ENCODE measurements around the gene COG5.

Gene COG5

DNA sequence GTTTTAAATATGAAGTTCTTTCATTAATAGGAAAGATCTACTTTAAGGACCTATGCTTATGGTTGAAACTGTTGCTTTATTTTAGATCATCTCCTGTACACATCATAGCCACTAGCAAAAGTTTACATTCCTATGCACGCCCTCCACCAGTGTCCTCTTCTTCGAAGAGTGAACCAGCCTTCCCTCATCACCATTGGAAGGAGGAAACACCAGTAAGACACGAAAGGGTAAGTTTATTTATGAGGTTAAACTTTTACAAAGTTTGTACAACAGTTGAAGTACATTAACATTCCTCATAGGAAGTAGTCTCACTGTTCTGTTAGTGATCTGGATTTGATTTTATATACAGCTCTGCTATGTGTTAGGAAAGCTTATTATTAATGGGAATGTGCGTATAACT is 378.0 kb downstream of the COG5 start:
- H2BK12ac ChIP-seq (ENCODE audit: low read length in 2 of 2): no peak overlapping the region
- H3K4ac ChIP-seq (ENCODE audit: low read depth in 1 of 2, low read length in 2 of 2): no peak overlapping the region
- H3K36me3 ChIP-seq (ENCODE audit: control insufficient read depth in 1 of 2, insufficient read depth in 2 of 2, low read depth in 1 of 2, low read length in 2 of 2): peaks cover 5 to 95% of the 10 kb centered on the region in 2 experiments
- H3K4me2 ChIP-seq (ENCODE audit: low read length, poor library complexity, severe bottlenecking): no peak overlapping the region
- peaks cover 15% of the 10 kb centered on the region for H3K79me1 ChIP-seq (replicated peaks; ENCODE audit: low read length, poor library complexity, severe bottlenecking)
- no peaks in the 10 kb centered on the region for H3K27me3 ChIP-seq (ENCODE audit: control insufficient read depth in 1 of 2, insufficient read depth in 1 of 2, low read length in 2 of 2)
- no peak overlapping the region for H3K23ac ChIP-seq (ENCODE audit: low read length in 2 of 2)
- H2AK5ac ChIP-seq (ENCODE audit: low read length, severe bottlenecking): no peak overlapping the region
- no peak overlapping the region for H4K8ac ChIP-seq (ENCODE audit: low read length)
- no peak overlapping the region for H2AFZ ChIP-seq (ENCODE audit: low read depth, low read length)
- H3K4me3 ChIP-seq (ENCODE audit: insufficient read depth in 1 of 2, low read depth in 1 of 2, low read length in 2 of 2): no peak overlapping the region
- H3K14ac ChIP-seq (ENCODE audit: low read length in 2 of 2): no peak overlapping the region
- no peak overlapping the region for H2BK5ac ChIP-seq (ENCODE audit: low read depth, low read length, poor library complexity, severe bottlenecking)
- H4K91ac ChIP-seq (ENCODE audit: low read length): no peak overlapping the region
- H3K18ac ChIP-seq (ENCODE audit: low read depth in 1 of 2, low read length in 2 of 2): no peak overlapping the region
- no peaks in the 10 kb centered on the region for H3K4me1 ChIP-seq (ENCODE audit: control insufficient read depth, insufficient read depth, low read depth, low read length)
- no peak overlapping the region for H3K27ac ChIP-seq (ENCODE audit: low read length, poor library complexity, severe bottlenecking)
- H2BK120ac ChIP-seq (ENCODE audit: low read depth, low read length): no peak overlapping the region
- no peak overlapping the region for H3K9ac ChIP-seq (ENCODE audit: low read length)
- DNase-seq: peak; percentile 66
- no peaks in the 10 kb centered on the region for H3K9me3 ChIP-seq (ENCODE audit: control insufficient read depth, low read length)
- WGBS: 71% methylated on average over 1 of the region's 4 CpGs
- H2BK15ac ChIP-seq (ENCODE audit: low read depth, poor library complexity, severe bottlenecking): no peak overlapping the region

DNA sequence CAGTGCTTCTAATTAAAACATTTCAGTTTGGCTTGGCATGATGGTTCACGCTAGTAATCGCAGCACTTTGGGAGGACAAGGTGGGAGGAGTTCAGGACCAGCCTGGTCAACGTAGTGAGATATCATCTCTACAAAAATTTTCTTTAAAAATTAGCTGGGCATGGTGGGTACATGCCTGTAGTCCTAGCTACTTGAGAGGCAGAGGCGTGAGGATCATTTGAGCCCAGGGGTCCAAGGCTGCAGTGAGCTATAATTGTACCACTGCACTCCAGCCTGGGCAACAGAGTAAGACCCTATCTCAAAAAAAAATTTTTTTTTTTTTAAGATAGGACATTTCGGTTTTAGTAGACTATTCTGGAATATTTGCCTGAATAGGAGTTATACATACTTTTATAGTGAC is 382.5 kb downstream of the COG5 start:
- no peak overlapping the region for H3K4me3 ChIP-seq (ENCODE audit: insufficient read depth in 1 of 2, low read depth in 1 of 2, low read length in 2 of 2)
- no peak overlapping the region for H4K91ac ChIP-seq (ENCODE audit: low read length)
- no peak overlapping the region for H2AFZ ChIP-seq (ENCODE audit: low read depth, low read length)
- H2AK5ac ChIP-seq (ENCODE audit: low read length, severe bottlenecking): no peak overlapping the region
- H3K4me1 ChIP-seq (ENCODE audit: control insufficient read depth, insufficient read depth, low read depth, low read length): peaks cover 3% of the 10 kb centered on the region
- no peak overlapping the region for H2BK15ac ChIP-seq (ENCODE audit: low read depth, poor library complexity, severe bottlenecking)
- no peak overlapping the region for H2BK12ac ChIP-seq (ENCODE audit: low read length in 2 of 2)
- peaks cover 12% of the 10 kb centered on the region for H3K79me1 ChIP-seq (replicated peaks; ENCODE audit: low read length, poor library complexity, severe bottlenecking)
- no peaks in the 10 kb centered on the region for H3K9me3 ChIP-seq (ENCODE audit: control insufficient read depth, low read length)
- no peak overlapping the region for H3K27ac ChIP-seq (ENCODE audit: low read length, poor library complexity, severe bottlenecking)
- no peak overlapping the region for H3K4me2 ChIP-seq (ENCODE audit: low read length, poor library complexity, severe bottlenecking)
- H3K18ac ChIP-seq (ENCODE audit: low read depth in 1 of 2, low read length in 2 of 2): no peak overlapping the region
- DNase-seq: no peak
- no peak overlapping the region for H3K23ac ChIP-seq (ENCODE audit: low read length in 2 of 2)
- no peak overlapping the region for H3K9ac ChIP-seq (ENCODE audit: low read length)
- WGBS: 98% methylated on average over 4 of the region's 5 CpGs
- no peak overlapping the region for H3K14ac ChIP-seq (ENCODE audit: low read length in 2 of 2)
- H4K8ac ChIP-seq (ENCODE audit: low read length): no peak overlapping the region
- no peak overlapping the region for H2BK5ac ChIP-seq (ENCODE audit: low read depth, low read length, poor library complexity, severe bottlenecking)
- H3K27me3 ChIP-seq (ENCODE audit: control insufficient read depth in 1 of 2, insufficient read depth in 1 of 2, low read length in 2 of 2): no peaks in the 10 kb centered on the region
- no peak overlapping the region for H2BK120ac ChIP-seq (ENCODE audit: low read depth, low read length)
- peaks cover 0 to 63% of the 10 kb centered on the region in 2 experiments for H3K36me3 ChIP-seq (ENCODE audit: control insufficient read depth in 1 of 2, insufficient read depth in 2 of 2, low read depth in 1 of 2, low read length in 2 of 2)
- H3K4ac ChIP-seq (ENCODE audit: low read depth in 1 of 2, low read length in 2 of 2): no peak overlapping the region

DNA sequence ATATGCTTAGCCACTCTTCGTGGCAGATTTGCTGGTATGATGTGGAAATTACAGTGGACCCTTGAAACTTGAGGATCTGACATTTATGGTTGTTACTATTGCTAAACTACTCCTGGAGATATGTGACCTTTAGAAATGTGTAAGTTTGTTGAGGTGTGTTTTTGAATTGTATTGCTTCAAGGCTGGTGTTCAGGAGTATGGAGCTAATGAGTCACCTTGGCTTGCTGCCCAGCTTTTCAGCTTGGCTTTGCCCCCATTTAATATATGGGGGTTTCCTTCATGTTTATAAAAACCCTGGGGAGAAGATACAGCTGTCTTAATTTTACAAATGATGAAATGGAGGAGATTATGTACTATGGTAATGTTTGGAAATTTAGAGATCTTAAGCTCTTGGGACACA is 383.3 kb downstream of the COG5 start:
- no peaks in the 10 kb centered on the region for H3K9me3 ChIP-seq (ENCODE audit: control insufficient read depth, low read length)
- peak; percentile 81 for DNase-seq
- no peak overlapping the region for H2BK15ac ChIP-seq (ENCODE audit: low read depth, poor library complexity, severe bottlenecking)
- H4K8ac ChIP-seq (ENCODE audit: low read length): no peak overlapping the region
- no peak overlapping the region for H2AK5ac ChIP-seq (ENCODE audit: low read length, severe bottlenecking)
- H2BK5ac ChIP-seq (ENCODE audit: low read depth, low read length, poor library complexity, severe bottlenecking): no peak overlapping the region
- no peak overlapping the region for H2AFZ ChIP-seq (ENCODE audit: low read depth, low read length)
- H4K91ac ChIP-seq (ENCODE audit: low read length): no peak overlapping the region
- no peak overlapping the region for H3K4ac ChIP-seq (ENCODE audit: low read depth in 1 of 2, low read length in 2 of 2)
- no peak overlapping the region for H3K27ac ChIP-seq (ENCODE audit: low read length, poor library complexity, severe bottlenecking)
- no peak overlapping the region for H3K4me2 ChIP-seq (ENCODE audit: low read length, poor library complexity, severe bottlenecking)
- H3K9ac ChIP-seq (ENCODE audit: low read length): no peak overlapping the region
- no peaks in the 10 kb centered on the region for H3K27me3 ChIP-seq (ENCODE audit: control insufficient read depth in 1 of 2, insufficient read depth in 1 of 2, low read length in 2 of 2)
- H2BK120ac ChIP-seq (ENCODE audit: low read depth, low read length): no peak overlapping the region
- no peak overlapping the region for H3K4me3 ChIP-seq (ENCODE audit: insufficient read depth in 1 of 2, low read depth in 1 of 2, low read length in 2 of 2)
- H3K36me3 ChIP-seq (ENCODE audit: control insufficient read depth in 1 of 2, insufficient read depth in 2 of 2, low read depth in 1 of 2, low read length in 2 of 2): peaks cover 0 to 55% of the 10 kb centered on the region in 2 experiments
- H3K4me1 ChIP-seq (ENCODE audit: control insufficient read depth, insufficient read depth, low read depth, low read length): peaks cover 3% of the 10 kb centered on the region
- H3K14ac ChIP-seq (ENCODE audit: low read length in 2 of 2): no peak overlapping the region
- no peak overlapping the region for H3K18ac ChIP-seq (ENCODE audit: low read depth in 1 of 2, low read length in 2 of 2)
- WGBS: 74% methylated on average over 1 of the region's 1 CpG
- no peak overlapping the region for H2BK12ac ChIP-seq (ENCODE audit: low read length in 2 of 2)
- H3K79me1 ChIP-seq (replicated peaks; ENCODE audit: low read length, poor library complexity, severe bottlenecking): peaks cover 12% of the 10 kb centered on the region
- no peak overlapping the region for H3K23ac ChIP-seq (ENCODE audit: low read length in 2 of 2)

DNA sequence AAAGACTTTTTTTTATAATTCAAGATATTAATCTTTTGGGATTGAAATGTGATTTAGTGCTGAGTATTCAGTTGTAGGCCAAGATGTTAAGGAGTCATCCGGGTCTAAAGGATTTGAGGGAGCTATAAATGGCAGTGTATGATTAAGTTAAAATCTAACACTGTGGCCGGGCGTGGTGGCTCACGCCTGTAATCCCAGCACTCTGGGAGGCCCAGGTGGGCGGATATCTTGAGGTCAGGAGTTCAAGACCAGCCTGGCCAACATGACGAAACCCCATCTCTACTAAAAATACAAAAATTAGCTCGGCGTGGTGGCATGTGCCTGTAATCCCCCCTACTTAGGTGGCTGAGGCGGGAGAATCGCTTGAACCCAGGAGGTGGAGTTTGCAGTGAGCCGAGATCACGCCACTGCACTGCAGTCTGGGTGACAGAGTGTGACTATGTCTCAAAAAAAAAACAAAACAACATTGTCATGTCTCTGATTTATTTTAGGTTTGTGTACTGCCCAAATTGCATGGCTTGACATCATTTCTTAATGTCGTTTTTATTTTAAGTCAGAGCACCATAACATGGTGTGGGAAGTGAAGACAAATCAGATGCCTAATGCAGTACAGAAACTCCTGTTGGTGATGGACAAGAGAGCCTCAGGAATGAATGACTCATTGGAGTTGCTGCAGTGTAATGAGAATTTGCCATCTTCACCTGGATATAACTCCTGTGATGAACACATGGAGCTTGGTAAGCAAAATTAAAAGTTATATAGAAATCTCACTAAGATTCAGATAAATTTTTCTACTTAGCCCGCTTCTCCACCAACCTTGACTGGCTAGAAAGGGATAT is 384.2 kb downstream of the COG5 start:
- Histone ChIP-seq H2AFZ (ENCODE audit: low read depth, low read length) (no peak overlapping the region), H2BK15ac (ENCODE audit: low read depth, poor library complexity, severe bottlenecking) (no peak overlapping the region), H4K8ac (ENCODE audit: low read length) (no peak overlapping the region), H3K27me3 (ENCODE audit: control insufficient read depth in 1 of 2, insufficient read depth in 1 of 2, low read length in 2 of 2) (no peaks in the 10 kb centered on the region), H3K79me1 (replicated peaks; ENCODE audit: low read length, poor library complexity, severe bottlenecking) (peaks cover 7% of the 10 kb centered on the region), H3K9ac (ENCODE audit: low read length) (no peak overlapping the region), H3K4me3 (ENCODE audit: insufficient read depth in 1 of 2, low read depth in 1 of 2, low read length in 2 of 2) (no peak overlapping the region), H3K4me2 (ENCODE audit: low read length, poor library complexity, severe bottlenecking) (no peak overlapping the region), H4K91ac (ENCODE audit: low read length) (no peak overlapping the region), H2AK5ac (ENCODE audit: low read length, severe bottlenecking) (no peak overlapping the region), H2BK12ac (ENCODE audit: low read length in 2 of 2) (no peak overlapping the region), H3K18ac (ENCODE audit: low read depth in 1 of 2, low read length in 2 of 2) (no peak overlapping the region), H2BK5ac (ENCODE audit: low read depth, low read length, poor library complexity, severe bottlenecking) (no peak overlapping the region), H3K27ac (ENCODE audit: low read length, poor library complexity, severe bottlenecking) (no peak overlapping the region), H3K23ac (ENCODE audit: low read length in 2 of 2) (no peak overlapping the region), H3K4ac (ENCODE audit: low read depth in 1 of 2, low read length in 2 of 2) (no peak overlapping the region), H3K4me1 (ENCODE audit: control insufficient read depth, insufficient read depth, low read depth, low read length) (peaks cover 3% of the 10 kb centered on the region), H3K14ac (ENCODE audit: low read length in 2 of 2) (no peak overlapping the region), H3K36me3 (ENCODE audit: control insufficient read depth in 1 of 2, insufficient read depth in 2 of 2, low read depth in 1 of 2, low read length in 2 of 2) (peaks cover 0 to 47% of the 10 kb centered on the region in 2 experiments), H2BK120ac (ENCODE audit: low read depth, low read length) (no peak overlapping the region), H3K9me3 (ENCODE audit: control insufficient read depth, low read length) (no peaks in the 10 kb centered on the region)
- DNase-seq: peak; percentile 45
- WGBS: 94% methylated on average over 13 of the region's 14 CpGs

Data from mesenchymal stem cell (in vitro differentiated cells and primary cell).